Mononuclear cell (primary cell): ENCODE measurements around the gene GCKR. TPM values are rescaled to one million over a fixed set of nuclear protein-coding genes. Genes with fewer than 3 reads are reported as not detected.

Experiments used
- total RNA-seq: library from RNA; depleted of rRNA; stranded (reverse); fragments of >200 nt; gene quantifications from one replicate; pipeline ENCODE4 v1.2.3, GENCODE V29; 2012

The GCKR gene
- total RNA-seq, 1 donor = not detected

Other genes starting within 250 kb of the GCKR start
- not detected for gene SLC30A3, start 233.8 kb upstream of the GCKR start, total RNA-seq
- gene DNAJC5G, start 221.4 kb upstream of the GCKR start, total RNA-seq = not detected
- not detected for gene TRIM54, start 214.4 kb upstream of the GCKR start, total RNA-seq
- gene UCN, start 188.4 kb upstream of the GCKR start, total RNA-seq = not detected
- 30.5 TPM for gene MPV17, start 173.7 kb upstream of the GCKR start, total RNA-seq
- 45.0 TPM for gene GTF3C2, start 140.1 kb upstream of the GCKR start, total RNA-seq
- 8.8 TPM for gene EIF2B4, start 126.5 kb upstream of the GCKR start, total RNA-seq
- gene SNX17, start 126.2 kb upstream of the GCKR start, total RNA-seq = 54.8 TPM
- gene ZNF513, start 116.1 kb upstream of the GCKR start, total RNA-seq = 11.5 TPM
- gene PPM1G, start 87.2 kb upstream of the GCKR start, total RNA-seq = 31.6 TPM
- gene NRBP1, start 68.2 kb upstream of the GCKR start, total RNA-seq = 126 TPM
- gene KRTCAP3, start 54.5 kb upstream of the GCKR start, total RNA-seq = 0.52 TPM
- 5.9 TPM for gene IFT172, start 7.1 kb upstream of the GCKR start, total RNA-seq
- 0.10 TPM for gene FNDC4, start 1.6 kb upstream of the GCKR start, total RNA-seq
- gene ZNF512, start 86.2 kb downstream of the GCKR start, total RNA-seq = 12.8 TPM
- gene CCDC121, start 132.2 kb downstream of the GCKR start, total RNA-seq = 0.84 TPM
- gene GPN1, start 132.2 kb downstream of the GCKR start, total RNA-seq = 25.8 TPM
- gene SUPT7L, start 166.8 kb downstream of the GCKR start, total RNA-seq = 75.5 TPM
- 23.3 TPM for gene SLC4A1AP, start 167.1 kb downstream of the GCKR start, total RNA-seq